H1 (cell line): ENCODE measurements around the gene RDH11. TPM values are rescaled to one million over a fixed set of nuclear protein-coding genes. Genes with fewer than 3 reads are reported as not detected.

ENCODE experiments used
- CTCF ChIA-PET: fragments of 300-600 bp; sonication (Branson Sonifier 250); formaldehyde crosslinking; loops from one replicate; lab custom pipeline; 2021; ENCODE audit not compliant: partially characterized antibody; lab: Charles Lee
- POLR2A ChIA-PET: fragments of 300-600 bp; sonication (Branson Sonifier 250); formaldehyde crosslinking; loops from one replicate; lab custom pipeline; 2021; ENCODE audit warnings: inconsistent platforms; ENCODE audit not compliant: partially characterized antibody; lab: Charles Lee
- DNase-seq, 2 experiments: peaks; one replicate each; pipeline versions ENCODE4 v3.0.0 to v3.0.0-alpha.2; 2010 to 2022; ENCODE audit warnings: low spot score in 2 of 2, low read depth in 1 of 2, mixed read lengths in 1 of 2
- FAIRE-seq: peaks from 2 replicates; lab custom pipeline; 2011; peaks lifted over from hg19 to GRCh38; lab: Jason Lieb, UNC
- H2AFZ ChIP-seq: 2 replicates; pipeline ENCODE4 v1.8.1; 2012; ENCODE audit warnings: low read length, inconsistent platforms
- H2AK5ac ChIP-seq: 2 replicates; pipeline ENCODE4 v1.6.1; 2013; ENCODE audit warnings: low read depth, low read length
- H2BK120ac ChIP-seq: replicated peaks from 2 replicates; pipeline ENCODE3; 2013; ENCODE audit warnings: low read depth, low read length, inconsistent platforms
- H2BK12ac ChIP-seq: 2 replicates; pipeline ENCODE4 v1.6.1; 2013; ENCODE audit warnings: low read depth, low read length
- H2BK15ac ChIP-seq: 2 replicates; pipeline ENCODE4 v1.6.1; 2013; ENCODE audit warnings: low read length
- H2BK20ac ChIP-seq: 2 replicates; pipeline ENCODE4 v1.6.1; 2013; ENCODE audit warnings: low read length
- H2BK5ac ChIP-seq: 2 replicates; pipeline ENCODE4 v1.6.1; 2013; ENCODE audit warnings: low read depth, low read length
- H3K14ac ChIP-seq: 2 replicates; pipeline ENCODE4 v1.6.1; 2013; ENCODE audit warnings: inconsistent platforms; ENCODE audit not compliant: insufficient read length
- H3K18ac ChIP-seq: 2 replicates; pipeline ENCODE4 v1.6.1; 2013; ENCODE audit warnings: low read length; ENCODE audit errors: extremely low read depth
- H3K23ac ChIP-seq: 2 replicates; pipeline ENCODE4 v1.6.1; 2013; ENCODE audit warnings: inconsistent platforms; ENCODE audit not compliant: insufficient read length
- H3K23me2 ChIP-seq: 2 replicates; pipeline ENCODE4 v1.6.1; 2013; ENCODE audit warnings: low read depth, low read length
- H3K27ac ChIP-seq: 2 replicates; pipeline ENCODE4 v1.6.1; 2011; ENCODE audit warnings: low read depth, low read length, inconsistent platforms
- H3K27me3 ChIP-seq, 4 experiments: replicated peaks in 1 of 4; 1 replicate in 1 of 4; 2 replicates in 3 of 4; pipeline versions ENCODE4 v1.6.1 to v1.8.1; 2011 to 2013; ENCODE audit warnings: low read length in 3 of 4, mild to moderate bottlenecking in 3 of 4, inconsistent platforms in 2 of 4, mixed read lengths in 2 of 4, moderate library complexity in 1 of 4; ENCODE audit not compliant: control insufficient read depth in 3 of 4, insufficient read depth in 3 of 4; ENCODE audit errors: extremely low read depth in 1 of 4
- H3K36me3 ChIP-seq, 4 experiments: 2 replicates each; pipeline versions ENCODE4 v1.6.1 to v1.8.1; 2011 to 2013; ENCODE audit warnings: mild to moderate bottlenecking in 4 of 4, low read length in 3 of 4, moderate library complexity in 2 of 4, control low read depth in 1 of 4, inconsistent platforms in 1 of 4; ENCODE audit not compliant: insufficient read depth in 4 of 4, control insufficient read depth in 2 of 4
- H3K4ac ChIP-seq: replicated peaks from 2 replicates; pipeline ENCODE3; 2013; ENCODE audit warnings: low read length, low read depth, mixed read lengths, inconsistent platforms; ENCODE audit not compliant: insufficient read length
- H3K4me1 ChIP-seq, 4 experiments: replicated peaks in 1 of 4; 1 replicate in 1 of 4; 2 replicates in 3 of 4; pipeline versions ENCODE4 v1.6.1 to v1.8.1; 2011 to 2013; ENCODE audit warnings: low read length in 3 of 4, inconsistent platforms in 2 of 4, mixed read lengths in 1 of 4; ENCODE audit not compliant: insufficient read depth in 4 of 4, control insufficient read depth in 3 of 4
- H3K4me2 ChIP-seq, 2 experiments: 2 replicates each; pipeline versions ENCODE4 v1.6.1 to v1.8.1; 2011 to 2013; ENCODE audit warnings: low read depth in 2 of 2, low read length in 2 of 2, control low read depth in 1 of 2, inconsistent platforms in 1 of 2, mild to moderate bottlenecking in 1 of 2; ENCODE audit not compliant: insufficient read depth in 1 of 2
- H3K4me3 ChIP-seq, 4 experiments: fragments of 200-600, 300-600 bp in 1 of 4; sonication (generic), shearing (Covaris generic), sonication (Bioruptor Twin) in 1 of 4; 2 replicates each; pipeline versions ENCODE4 v1.5.1 to v1.8.1; 2011 to 2016; ENCODE audit warnings: low read length in 4 of 4, low read depth in 3 of 4, control low read depth in 2 of 4, inconsistent platforms in 2 of 4, mild to moderate bottlenecking in 2 of 4, mixed read lengths in 1 of 4, moderate library complexity in 1 of 4; ENCODE audit not compliant: insufficient read depth in 2 of 4; ENCODE audit errors: extremely low read depth in 1 of 4
- H3K56ac ChIP-seq: replicated peaks from 2 replicates; pipeline ENCODE3; 2013; ENCODE audit warnings: low read depth, mild to moderate bottlenecking, mixed read lengths, low read length, inconsistent platforms; ENCODE audit not compliant: insufficient read length
- H3K79me1 ChIP-seq: 2 replicates; pipeline ENCODE4 v1.6.1; 2013; ENCODE audit warnings: low read depth, low read length, control low read depth
- H3K79me2 ChIP-seq, 2 experiments: 2 replicates each; pipeline versions ENCODE4 v1.6.1 to v1.8.1; 2012 to 2013; ENCODE audit warnings: low read length in 2 of 2, mild to moderate bottlenecking in 2 of 2, inconsistent platforms in 1 of 2; ENCODE audit not compliant: insufficient read depth in 2 of 2, control insufficient read depth in 1 of 2
- H3K9ac ChIP-seq, 4 experiments: replicated peaks in 1 of 4; 1 replicate in 1 of 4; 2 replicates in 3 of 4; pipeline versions ENCODE4 v1.6.1 to v1.8.1; 2011 to 2013; ENCODE audit warnings: low read depth in 3 of 4, low read length in 3 of 4, control low read depth in 2 of 4, mild to moderate bottlenecking in 2 of 4, moderate library complexity in 2 of 4, inconsistent platforms in 1 of 4; ENCODE audit errors: extremely low read depth in 1 of 4
- H3K9me3 ChIP-seq, 2 experiments: 2 replicates each; pipeline versions ENCODE4 v1.6.1 to v1.8.1; 2012 to 2013; ENCODE audit warnings: mild to moderate bottlenecking in 2 of 2, moderate library complexity in 2 of 2, control low read depth in 1 of 2, inconsistent platforms in 1 of 2, low read depth in 1 of 2, low read length in 1 of 2, mixed read lengths in 1 of 2; ENCODE audit not compliant: insufficient read depth in 2 of 2
- H4K20me1 ChIP-seq, 2 experiments: replicated peaks in 1 of 2; 2 replicates each; pipeline versions ENCODE3 to v1.8.1; 2011 to 2013; ENCODE audit warnings: inconsistent platforms in 2 of 2, low read length in 2 of 2, mild to moderate bottlenecking in 1 of 2; ENCODE audit not compliant: insufficient read depth in 2 of 2, control insufficient read depth in 1 of 2
- H4K5ac ChIP-seq: 2 replicates; pipeline ENCODE4 v1.6.1; 2013; ENCODE audit warnings: low read length, low read depth, mixed read lengths, inconsistent platforms; ENCODE audit not compliant: insufficient read length
- H4K8ac ChIP-seq: 2 replicates; pipeline ENCODE4 v1.8.0; 2013; ENCODE audit warnings: mild to moderate bottlenecking, moderate library complexity, low read length, inconsistent platforms; ENCODE audit not compliant: insufficient read depth; ENCODE audit errors: extremely low read depth
- H4K91ac ChIP-seq: replicated peaks from 2 replicates; pipeline ENCODE3; 2013; ENCODE audit warnings: low read length, mixed read lengths, inconsistent platforms; ENCODE audit not compliant: insufficient read length
- WGBS, 2 experiments: shearing (Covaris generic) in 1 of 2; methylation state at CpG; one replicate each; pipeline versions ENCODE4 v1.1.6 to v1.1.7; 2013 to 2015; ENCODE audit warnings: low lambda C conversion rate in 2 of 2, mixed read lengths in 2 of 2, inconsistent platforms in 1 of 2, low coverage in 1 of 2, missing lambda C conversion rate in 1 of 2; ENCODE audit not compliant: insufficient replicate concordance in 2 of 2, insufficient coverage in 1 of 2, insufficient read length in 1 of 2; ENCODE audit errors: extremely low coverage in 1 of 2, missing lambda C conversion rate in 1 of 2; 5-methylcytosine and 5-hydroxymethylcytosine counted together
- polyA plus RNA-seq, 7 experiments: library from polyadenylated mRNA; depleted of rRNA in 3 of 7; stranded (reverse) in 5 of 7; unstranded in 2 of 7; fragments of >200 nt in 5 of 7; fragments of 200-250 nt in 2 of 7; gene quantifications; 1 replicate in 5 of 7; 2 replicates in 1 of 7; 4 replicates in 1 of 7; pipeline versions ENCODE4 v1.2.1 to v1.2.3, GENCODE V29; 2011 to 2013; ENCODE audit warnings: missing spikeins in 2 of 7, mixed read lengths in 2 of 7
- total RNA-seq: library from RNA; stranded (reverse); fragmentation: NEBNext Ultra II Directional; extraction: Animal tissue kit (Norgen Biotek cat#: 25700); gene quantifications from 2 replicates; pipeline ENCODE4 v1.2.1, GENCODE V29; 2021

The RDH11 gene
- total and polyA plus RNA-seq, 2 of the 8 experiments (the other 6 are each of a cell fraction or from before 2014, with no cell fraction given): 104 to 117 TPM

- Histone ChIP-seq H3K4me3 (no peak overlapping the region), H4K20me1 (no peaks in the 10 kb centered on the region), H3K4me2 (no peak overlapping the region), H3K36me3 (peaks cover 26 to 70% (median 57%) of the 10 kb centered on the region in 4 experiments), H3K23me2 (no peaks in the 10 kb centered on the region), H2BK15ac (no peak overlapping the region), H4K5ac (no peak overlapping the region), H3K27me3 (no peaks in the 10 kb centered on the region), H3K4ac (no peak overlapping the region), H3K23ac (no peak overlapping the region), H2BK5ac (no peak overlapping the region), H4K91ac (no peak overlapping the region), H3K4me1 (no peaks in the 10 kb centered on the region), H3K18ac (no peak overlapping the region), H2AK5ac (no peak overlapping the region), H2BK12ac (no peak overlapping the region), H3K79me2 (no peaks in the 10 kb centered on the region), H3K14ac (no peak overlapping the region), H3K27ac (no peak overlapping the region), H4K8ac (no peak overlapping the region), H2BK120ac (no peak overlapping the region), H3K9ac (no peak overlapping the region), H3K79me1 (no peaks in the 10 kb centered on the region), H2BK20ac (no peak overlapping the region), H2AFZ (no peak overlapping the region), H3K56ac (no peak overlapping the region), H3K9me3 (no peaks in the 10 kb centered on the region)
- 89% methylated on average over 1 of the region's 1 CpG; no CpG with 5 or more reads in 1 of the 2 experiments for WGBS, 2 experiments
- CTCF ChIA-PET: interaction anchor here (1.0 to 5.8 kb wide), 13 partner anchors 10 to 225 kb away, joined by 3 to 34 read pairs (median 5); no protein-coding TSS in a partner anchor
- DNase-seq (no peak), FAIRE-seq (no peak)
- POLR2A ChIA-PET: interaction anchor here (1.0 to 1.1 kb wide), 2 partner anchors 12 to 43 kb away, joined by 4 read pairs; partner anchors contain the start of gene RDH11
Measured at GRCh38 chr14:67652189-67652588, 43.4 kb downstream of the RDH11 start.
